Coronary artery (tissue), 2 donors: Measurements from ENCODE around the gene AANAT.
"Not testable (repeated sequence)": the region's sequence is repeated elsewhere in the genome, so short reads cannot be mapped to it uniquely, and the experiment has no call there.

Experiments
- DNase-seq: peaks from one replicate; pipeline ENCODE4 v3.0.0-alpha.2; 2017; ENCODE audit warnings: low spot score
- H3K27ac ChIP-seq, 2 donors: fragments of 200-600 bp; sonication (generic); one replicate each; pipeline ENCODE4 v1.5.1; 2016 to 2019
- H3K4me3 ChIP-seq: fragments of 200-600 bp; sonication (generic); 2 replicates; pipeline ENCODE4 v1.5.1; 2016; ENCODE audit warnings: mild to moderate bottlenecking, moderate library complexity
- TF ChIP-seq, protein P1 (sequence below): fragments of 200-600 bp; sonication (generic); IDR thresholded peaks from one replicate; pipeline ENCODE4 v1.5.1; 2019; ENCODE audit warnings: antibody characterized with exemption

The AANAT gene

DNA sequence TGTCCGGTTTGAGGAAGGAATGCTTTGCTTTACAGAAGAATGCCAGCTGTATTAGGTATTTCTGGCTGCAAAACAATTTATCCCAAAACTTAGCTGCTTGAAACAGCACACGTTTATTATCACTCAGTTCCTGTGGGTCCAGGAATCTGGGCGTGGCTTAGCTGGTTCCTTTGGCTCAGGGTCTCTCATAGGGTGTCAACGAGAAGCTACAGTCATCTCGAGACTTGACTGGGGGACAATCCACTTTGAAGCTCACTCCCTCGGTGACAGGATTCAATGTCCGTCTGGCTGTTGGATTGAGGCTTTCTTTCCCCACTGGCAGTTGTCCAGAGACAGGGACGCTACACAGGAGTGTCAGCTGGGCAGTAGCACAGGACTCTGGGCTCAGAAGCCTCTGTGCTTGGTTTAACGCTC, 43.4 kb downstream of the AANAT start:
- no peak for DNase-seq
- Histone ChIP-seq H3K27ac (peak overlapping the region in 1 of 2 donors; percentile 7), H3K4me3 (no peak overlapping the region)
- TF ChIP-seq, protein P1, sequence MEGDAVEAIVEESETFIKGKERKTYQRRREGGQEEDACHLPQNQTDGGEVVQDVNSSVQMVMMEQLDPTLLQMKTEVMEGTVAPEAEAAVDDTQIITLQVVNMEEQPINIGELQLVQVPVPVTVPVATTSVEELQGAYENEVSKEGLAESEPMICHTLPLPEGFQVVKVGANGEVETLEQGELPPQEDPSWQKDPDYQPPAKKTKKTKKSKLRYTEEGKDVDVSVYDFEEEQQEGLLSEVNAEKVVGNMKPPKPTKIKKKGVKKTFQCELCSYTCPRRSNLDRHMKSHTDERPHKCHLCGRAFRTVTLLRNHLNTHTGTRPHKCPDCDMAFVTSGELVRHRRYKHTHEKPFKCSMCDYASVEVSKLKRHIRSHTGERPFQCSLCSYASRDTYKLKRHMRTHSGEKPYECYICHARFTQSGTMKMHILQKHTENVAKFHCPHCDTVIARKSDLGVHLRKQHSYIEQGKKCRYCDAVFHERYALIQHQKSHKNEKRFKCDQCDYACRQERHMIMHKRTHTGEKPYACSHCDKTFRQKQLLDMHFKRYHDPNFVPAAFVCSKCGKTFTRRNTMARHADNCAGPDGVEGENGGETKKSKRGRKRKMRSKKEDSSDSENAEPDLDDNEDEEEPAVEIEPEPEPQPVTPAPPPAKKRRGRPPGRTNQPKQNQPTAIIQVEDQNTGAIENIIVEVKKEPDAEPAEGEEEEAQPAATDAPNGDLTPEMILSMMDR = no peak

DNA sequence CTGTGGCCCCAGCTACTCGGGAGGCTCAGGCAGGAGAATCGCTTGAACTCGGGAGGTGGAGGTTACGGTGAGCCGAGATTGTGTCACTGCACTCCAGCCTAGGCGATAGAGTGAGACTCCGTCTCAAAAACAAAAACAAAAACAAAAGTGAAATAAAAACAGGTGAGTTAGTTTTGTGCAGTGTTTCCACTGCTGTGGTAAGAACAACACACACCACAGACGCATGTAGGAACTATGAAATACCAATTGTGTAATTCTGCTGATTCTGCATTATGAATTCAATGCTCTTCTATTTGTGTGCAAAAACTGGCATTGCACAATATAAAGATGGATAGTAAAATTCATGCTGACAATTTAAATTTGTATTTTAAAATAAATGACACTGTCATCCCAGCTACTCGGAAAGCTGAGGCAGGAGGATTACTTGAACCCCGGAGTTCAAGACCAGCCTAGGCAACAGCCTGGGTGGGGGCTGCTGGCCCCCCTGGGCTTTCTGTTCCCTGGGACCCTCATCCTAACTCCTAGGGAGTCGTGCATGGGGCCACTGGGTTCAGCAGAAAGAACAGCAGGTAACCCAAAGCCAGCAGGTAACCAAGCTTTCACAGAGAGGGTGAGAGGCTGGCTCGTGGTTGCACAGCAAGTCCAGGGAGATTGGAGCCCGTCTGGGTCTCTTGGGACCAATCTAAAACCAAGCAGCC, 44.4 kb downstream of the AANAT start:
- no peak for DNase-seq
- H3K4me3 ChIP-seq = no peak overlapping the region
- H3K27ac ChIP-seq = no peak overlapping the region
- TF ChIP-seq, protein P1 = no peak

GRCh38 chr17:76512366-76513305, 45.2 kb downstream of the AANAT start:
- DNase-seq = no peak
- Histone ChIP-seq H3K4me3 (no peak overlapping the region), H3K27ac (no peak overlapping the region)
- TF ChIP-seq, protein P1 = no peak

DNA sequence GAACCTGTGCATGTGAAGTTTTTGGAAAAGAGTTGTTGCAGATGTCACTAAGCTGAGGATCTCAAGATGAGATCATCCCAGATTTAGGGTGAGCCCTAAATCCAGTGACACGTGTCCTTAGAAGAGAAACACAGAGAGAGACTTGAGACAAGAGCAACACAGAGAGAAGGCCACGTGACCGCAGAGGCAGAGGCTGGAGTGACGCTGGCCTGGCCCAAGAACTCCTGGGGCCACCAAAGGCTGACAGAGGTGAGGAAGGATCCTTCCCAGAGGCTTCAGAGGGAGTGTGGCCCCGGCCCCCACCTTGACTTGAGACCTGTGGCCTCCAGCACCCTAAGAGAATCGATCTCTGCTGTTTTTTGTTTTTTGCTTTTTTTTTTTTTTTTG, 45.9 kb downstream of the AANAT start:
- H3K27ac ChIP-seq = no peak overlapping the region
- H3K4me3 ChIP-seq = no peak overlapping the region
- no peak for DNase-seq
- TF ChIP-seq, protein P1 = no peak

- H3K27ac ChIP-seq = peak overlapping the region in 1 of 2 donors; percentile 80
- H3K4me3 ChIP-seq, DNase-seq: not testable (repeated sequence)
Measured at GRCh38 chr17:76514355-76514754, 47.0 kb downstream of the AANAT start.

DNA sequence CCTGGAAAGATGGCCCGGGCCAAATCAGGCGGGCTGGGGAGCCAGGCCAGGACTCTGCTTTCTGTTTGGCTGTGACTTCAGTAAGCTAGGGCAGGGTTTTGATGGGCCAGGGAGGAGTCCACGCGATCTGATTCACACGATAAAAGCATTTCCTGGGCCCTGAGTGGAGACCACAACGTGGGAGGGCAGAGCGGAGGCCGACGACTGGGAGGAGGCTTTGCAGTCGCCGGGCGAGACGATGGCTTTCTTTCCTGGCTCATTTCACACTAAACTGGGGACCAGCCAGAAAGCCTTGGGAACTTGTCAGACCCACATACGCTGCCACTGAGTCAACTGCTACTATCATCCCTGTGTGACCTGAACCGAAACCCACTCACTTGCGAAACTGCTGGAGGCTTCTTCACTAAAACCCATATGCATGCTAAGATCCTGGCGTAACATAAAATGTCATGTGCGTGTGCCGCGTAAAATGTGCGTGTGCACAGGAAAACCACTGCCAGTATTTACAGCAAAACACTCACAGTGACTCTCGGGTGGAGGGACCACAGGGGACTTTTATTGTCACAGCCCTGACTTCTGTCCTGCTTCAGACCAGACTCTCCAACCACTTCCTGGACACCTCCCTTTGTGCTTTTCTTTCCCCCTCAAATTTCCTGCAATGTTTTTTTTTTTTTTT, 48.0 kb downstream of the AANAT start:
- Histone ChIP-seq H3K27ac (peak overlapping the region; percentile 38 to 80), H3K4me3 (peak overlapping the region; percentile 47)
- DNase-seq = peak; percentile 91
- TF ChIP-seq, protein P1 = no peak

DNA sequence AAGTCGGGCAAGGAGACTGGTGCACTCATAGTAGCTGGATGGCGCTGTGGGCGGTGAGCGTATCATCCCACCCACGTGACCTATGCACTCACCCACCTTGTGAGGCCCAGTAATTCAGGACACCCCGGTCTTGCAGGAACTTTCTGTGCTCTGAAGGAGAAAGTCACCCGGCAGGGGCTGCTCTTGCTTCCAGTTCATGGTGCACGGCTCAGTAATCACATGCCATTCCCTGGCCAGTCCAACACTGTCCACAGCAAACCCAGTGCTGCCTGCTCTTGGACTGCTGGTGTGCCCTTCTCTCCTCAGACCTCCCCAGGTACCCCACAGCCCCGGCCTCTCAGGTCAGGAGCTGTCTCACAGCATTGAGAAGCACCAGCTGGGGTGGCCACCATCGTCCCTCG, 50.2 kb downstream of the AANAT start:
- no peak overlapping the region for H3K4me3 ChIP-seq
- DNase-seq = no peak
- TF ChIP-seq, protein P1 = no peak
- H3K27ac ChIP-seq = no peak overlapping the region
